Chondrocyte (in vitro differentiated cells): Measurements from ENCODE around the gene CRYBG2. TPM values are rescaled to one million over a fixed set of nuclear protein-coding genes. Genes with fewer than 3 reads are reported as not detected.

Source experiments
- DNase-seq: peaks from one replicate; pipeline ENCODE4 v3.0.0; 2021; ENCODE audit warnings: mixed read lengths, low spot score
- H3K27ac Mint-ChIP-seq: one replicate; pipeline ENCODE4 v1.8.0; 2021; ENCODE audit warnings: mild to moderate bottlenecking, moderate library complexity, mixed read lengths; ENCODE audit not compliant: unreplicated experiment
- H3K27me3 Mint-ChIP-seq: 2 replicates; pipeline ENCODE4 v1.8.0; 2021; ENCODE audit warnings: low read depth, mixed read lengths
- H3K36me3 Mint-ChIP-seq: 2 replicates; pipeline ENCODE4 v1.8.0; 2021; ENCODE audit warnings: low read depth, mixed read lengths
- H3K4me1 Mint-ChIP-seq: 2 replicates; pipeline ENCODE4 v1.8.0; 2021; ENCODE audit warnings: low read depth, mild to moderate bottlenecking, mixed read lengths
- H3K4me3 Mint-ChIP-seq: one replicate; pipeline ENCODE4 v1.8.0; 2021; ENCODE audit warnings: mild to moderate bottlenecking, moderate library complexity, mixed read lengths; ENCODE audit not compliant: unreplicated experiment
- H3K9me3 Mint-ChIP-seq: 2 replicates; pipeline ENCODE4 v1.8.0; 2021; ENCODE audit warnings: low read depth, mixed read lengths
- total RNA-seq: library from RNA; stranded (reverse); gene quantifications from 3 replicates; pipeline ENCODE4 v1.2.1, GENCODE V29; 2021
- TF ChIP-seq, protein P1 (sequence below): fragments of 200-600 bp; sonication (generic); IDR thresholded peaks from 2 replicates; pipeline ENCODE4 v1.5.0; 2021; ENCODE audit warnings: antibody characterized with exemption, mild to moderate bottlenecking, moderate library complexity

Gene CRYBG2
- total RNA-seq, 1 donor from 2014 or later = not detected

DNA sequence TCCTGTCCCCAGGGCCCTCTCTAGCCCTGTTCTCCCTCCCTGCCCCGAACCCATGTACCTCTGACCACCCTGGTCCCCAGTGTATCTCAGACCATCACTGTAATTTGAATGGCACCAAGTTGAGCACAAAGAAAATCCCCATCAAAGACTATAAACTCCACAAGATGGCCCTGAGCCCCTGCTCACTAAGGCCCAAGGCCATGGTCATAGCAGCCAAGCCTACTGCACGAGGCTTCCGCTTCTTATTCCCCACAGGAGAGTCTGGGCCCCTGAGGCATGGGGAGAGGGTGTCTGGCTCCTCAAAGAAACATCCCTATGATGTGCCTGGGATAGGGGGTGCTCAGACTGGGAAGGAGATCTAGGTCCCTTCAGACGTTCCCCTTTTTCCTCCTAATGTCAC, 14.1 kb upstream of the CRYBG2 start:
- Mint-ChIP-seq H3K27me3 (peaks cover 10% of the 10 kb centered on the region), H3K4me3 (no peak overlapping the region), H3K36me3 (no peaks in the 10 kb centered on the region), H3K4me1 (no peaks in the 10 kb centered on the region), H3K9me3 (no peaks in the 10 kb centered on the region), H3K27ac (no peak overlapping the region)
- TF ChIP-seq, protein P1, sequence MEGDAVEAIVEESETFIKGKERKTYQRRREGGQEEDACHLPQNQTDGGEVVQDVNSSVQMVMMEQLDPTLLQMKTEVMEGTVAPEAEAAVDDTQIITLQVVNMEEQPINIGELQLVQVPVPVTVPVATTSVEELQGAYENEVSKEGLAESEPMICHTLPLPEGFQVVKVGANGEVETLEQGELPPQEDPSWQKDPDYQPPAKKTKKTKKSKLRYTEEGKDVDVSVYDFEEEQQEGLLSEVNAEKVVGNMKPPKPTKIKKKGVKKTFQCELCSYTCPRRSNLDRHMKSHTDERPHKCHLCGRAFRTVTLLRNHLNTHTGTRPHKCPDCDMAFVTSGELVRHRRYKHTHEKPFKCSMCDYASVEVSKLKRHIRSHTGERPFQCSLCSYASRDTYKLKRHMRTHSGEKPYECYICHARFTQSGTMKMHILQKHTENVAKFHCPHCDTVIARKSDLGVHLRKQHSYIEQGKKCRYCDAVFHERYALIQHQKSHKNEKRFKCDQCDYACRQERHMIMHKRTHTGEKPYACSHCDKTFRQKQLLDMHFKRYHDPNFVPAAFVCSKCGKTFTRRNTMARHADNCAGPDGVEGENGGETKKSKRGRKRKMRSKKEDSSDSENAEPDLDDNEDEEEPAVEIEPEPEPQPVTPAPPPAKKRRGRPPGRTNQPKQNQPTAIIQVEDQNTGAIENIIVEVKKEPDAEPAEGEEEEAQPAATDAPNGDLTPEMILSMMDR = no peak
- DNase-seq = no peak

DNA sequence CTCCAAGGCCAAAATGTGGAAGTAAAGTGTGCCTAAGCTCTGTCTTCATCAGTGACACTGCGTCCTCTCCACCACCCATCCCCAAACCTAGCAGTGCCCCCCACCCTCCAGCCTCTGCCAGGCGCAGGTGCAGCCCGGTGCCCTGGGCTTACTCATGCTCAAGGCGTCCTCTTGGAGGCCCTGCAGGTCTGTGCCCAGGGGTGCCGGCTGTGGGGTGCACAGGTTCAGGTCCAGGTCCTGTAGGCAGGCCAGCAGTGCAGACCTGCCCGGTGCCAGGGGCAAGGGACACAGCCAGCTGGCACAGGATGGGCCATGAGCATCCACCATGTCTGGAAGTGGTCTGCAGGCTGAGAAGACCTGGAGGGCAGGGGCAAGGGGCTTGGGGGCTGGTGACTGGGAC, 13.5 kb upstream of the CRYBG2 start:
- H3K36me3 Mint-ChIP-seq = no peaks in the 10 kb centered on the region
- peaks cover 14% of the 10 kb centered on the region for H3K27me3 Mint-ChIP-seq
- TF ChIP-seq, protein P1 = no peak
- H3K4me1 Mint-ChIP-seq = no peaks in the 10 kb centered on the region
- no peak overlapping the region for H3K4me3 Mint-ChIP-seq
- no peak for DNase-seq
- H3K27ac Mint-ChIP-seq = no peak overlapping the region
- no peaks in the 10 kb centered on the region for H3K9me3 Mint-ChIP-seq

DNA sequence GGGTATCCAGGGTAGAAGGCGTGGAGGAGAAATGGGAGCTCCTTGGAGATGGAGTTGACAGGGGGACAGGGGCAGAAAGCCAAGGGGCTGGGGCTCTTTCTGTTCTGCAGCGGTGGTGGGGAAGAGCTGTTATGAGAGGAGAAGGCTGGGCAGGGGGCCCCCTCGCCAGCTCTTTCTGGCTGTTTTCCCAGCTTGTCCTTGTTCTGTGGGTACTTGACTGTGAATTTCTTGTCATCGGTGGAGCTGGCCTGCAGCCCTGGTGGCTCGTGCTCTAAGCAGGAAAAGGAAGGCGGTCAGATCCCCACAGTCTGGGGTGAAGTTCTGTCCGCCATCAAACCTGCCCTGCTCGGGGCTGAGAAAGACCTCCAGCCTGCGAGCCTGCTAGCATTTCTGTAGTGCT, 11.0 kb upstream of the CRYBG2 start:
- Mint-ChIP-seq H3K27me3 (peaks cover 31% of the 10 kb centered on the region), H3K9me3 (no peaks in the 10 kb centered on the region), H3K36me3 (no peaks in the 10 kb centered on the region), H3K27ac (no peak overlapping the region), H3K4me1 (no peaks in the 10 kb centered on the region), H3K4me3 (no peak overlapping the region)
- no peak for DNase-seq
- TF ChIP-seq, protein P1 = no peak

DNA sequence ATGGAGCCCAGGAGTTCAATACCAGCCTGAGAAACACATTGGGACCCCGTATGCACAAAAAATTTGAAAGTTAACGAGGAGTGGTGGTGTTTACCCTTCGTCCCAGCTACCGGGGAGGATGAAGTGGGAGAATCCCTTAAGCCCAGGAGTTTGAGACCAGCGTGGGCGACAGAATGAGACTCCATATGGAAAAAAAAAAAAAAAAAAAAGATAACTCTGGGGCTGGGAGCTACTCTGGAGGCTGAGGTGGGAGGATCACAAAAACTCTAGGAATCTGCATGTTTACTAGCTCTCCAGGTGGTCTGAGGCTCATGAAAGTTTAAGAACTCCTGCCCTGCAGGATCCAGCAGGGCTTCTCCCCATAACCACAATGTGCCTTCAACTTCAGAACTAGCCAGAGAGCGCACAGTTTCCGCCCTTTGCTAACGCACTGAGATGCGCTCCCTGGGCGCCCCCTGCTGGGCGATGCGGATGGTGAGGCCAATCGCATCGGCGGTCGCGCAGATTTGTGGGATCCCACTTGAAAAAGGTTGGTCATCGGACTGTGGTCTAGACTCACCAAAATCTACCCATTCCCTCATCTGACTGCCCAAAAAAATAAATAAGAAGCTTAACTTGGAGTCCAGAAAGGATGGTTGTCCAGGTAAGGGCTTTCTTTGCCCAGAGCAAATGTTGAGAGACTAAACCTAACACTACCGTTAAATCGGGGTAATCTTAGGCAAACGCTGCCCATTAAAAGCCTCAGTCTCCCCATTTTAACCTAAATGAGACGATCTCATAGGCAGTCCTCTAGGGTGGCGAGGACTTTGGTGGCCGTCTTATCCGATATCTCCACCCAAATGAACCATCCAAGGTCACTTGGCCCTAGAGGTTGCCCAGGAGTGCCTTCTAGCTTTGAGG, 9.9 kb upstream of the CRYBG2 start:
- no peak overlapping the region for H3K4me3 Mint-ChIP-seq
- DNase-seq = no peak
- H3K9me3 Mint-ChIP-seq = no peaks in the 10 kb centered on the region
- H3K27ac Mint-ChIP-seq = no peak overlapping the region
- peaks cover 42% of the 10 kb centered on the region for H3K27me3 Mint-ChIP-seq
- TF ChIP-seq, protein P1 = peak; percentile 98
- H3K36me3 Mint-ChIP-seq = no peaks in the 10 kb centered on the region
- H3K4me1 Mint-ChIP-seq = no peaks in the 10 kb centered on the region

DNA sequence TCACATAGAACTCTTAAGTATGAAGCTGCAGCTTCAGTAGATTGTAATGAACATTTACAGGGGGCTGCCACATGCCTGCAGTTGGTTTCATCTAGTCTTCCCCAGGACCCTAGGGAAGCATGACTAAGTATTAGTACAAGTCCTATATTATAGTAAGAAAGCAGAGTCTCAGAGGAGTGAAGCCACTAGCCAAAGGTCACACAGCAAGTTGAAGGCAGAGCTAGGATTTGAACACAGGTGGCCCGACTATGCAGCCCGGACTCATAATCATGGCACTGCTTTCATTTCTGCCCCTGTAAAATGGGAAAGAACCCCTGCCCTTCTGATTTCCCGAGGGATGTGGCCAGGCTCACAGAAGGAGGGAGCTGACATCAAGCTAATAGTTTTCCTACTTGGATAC, 8.4 kb upstream of the CRYBG2 start:
- no peaks in the 10 kb centered on the region for H3K4me1 Mint-ChIP-seq
- peaks cover 47% of the 10 kb centered on the region for H3K27me3 Mint-ChIP-seq
- no peaks in the 10 kb centered on the region for H3K9me3 Mint-ChIP-seq
- DNase-seq = no peak
- H3K27ac Mint-ChIP-seq = no peak overlapping the region
- TF ChIP-seq, protein P1 = no peak
- H3K36me3 Mint-ChIP-seq = no peaks in the 10 kb centered on the region
- no peak overlapping the region for H3K4me3 Mint-ChIP-seq
